ENCODE data around the gene DOCK9. TPM values are rescaled to one million over a fixed set of nuclear protein-coding genes. Genes with fewer than 3 reads are reported as not detected.

The DOCK9 gene
- polyA plus RNA-seq, 3 donors = 0.01 TPM; not detected in 2

GRCh38 chr13:98986226-98986846 is 8.5 kb upstream of the DOCK9 start:
- peaks cover 4% of the 10 kb centered on the region for H3K4me1 Mint-ChIP-seq
- H3K27me3 ChIP-seq (ENCODE audit: control insufficient read depth in 2 of 2, insufficient read depth in 2 of 2, low read length in 2 of 2) = peaks cover 3 to 9% of the 10 kb centered on the region in 2 donors
- H3K4me1 ChIP-seq (ENCODE audit: control insufficient read depth in 1 of 2, insufficient read depth in 2 of 2, low read length in 2 of 2) = no peaks in the 10 kb centered on the region
- H3K9me3 Mint-ChIP-seq = peaks cover 0 to 3% (median 0%) of the 10 kb centered on the region in 7 donors
- no peak for TF ChIP-seq CTCF (IDR thresholded peaks at IDR 0.05)
- H3K27me3 Mint-ChIP-seq (ENCODE audit: low read depth in 3 of 3) = peaks cover 17 to 36% (median 24%) of the 10 kb centered on the region in 3 donors
- no peak overlapping the region for H3K27ac Mint-ChIP-seq
- H3K4me2 ChIP-seq (replicated peaks; ENCODE audit: extremely low read depth, low read length, poor library complexity, severe bottlenecking) = no peak overlapping the region
- no peaks in the 10 kb centered on the region for H4K20me1 ChIP-seq (ENCODE audit: insufficient read depth, low read length)
- no peaks in the 10 kb centered on the region for H3K79me2 ChIP-seq (ENCODE audit: insufficient read depth, low read length)
- WGBS (ENCODE audit: insufficient coverage) = 87% methylated on average over 5 of the region's 8 CpGs
- no peaks in the 10 kb centered on the region for H3K36me3 Mint-ChIP-seq
- H3K4me3 Mint-ChIP-seq = no peak overlapping the region
- DNase-seq = no peak
- no peaks in the 10 kb centered on the region for H3K9me3 ChIP-seq (replicated peaks in 1 of 2; ENCODE audit: control insufficient read depth in 1 of 2, insufficient read depth in 1 of 2, low read length in 2 of 2)
- no peak overlapping the region for H3K4me3 ChIP-seq (replicated peaks in 1 of 3; ENCODE audit: low read depth in 2 of 3, low read length in 3 of 3)
- no peak overlapping the region for H3K9ac ChIP-seq (ENCODE audit: insufficient read depth, low read length, poor library complexity, severe bottlenecking)
- H3K36me3 ChIP-seq (replicated peaks in 1 of 2; ENCODE audit: control insufficient read depth in 1 of 2, insufficient read depth in 2 of 2, low read length in 2 of 2) = no peaks in the 10 kb centered on the region
- intact Hi-C loops (cut with micrococcal nuclease) = no loop called here
- H2AFZ ChIP-seq (ENCODE audit: insufficient read depth, low read depth, low read length, poor library complexity, severe bottlenecking) = no peak overlapping the region
- no peak overlapping the region for H3K27ac ChIP-seq (ENCODE audit: low read depth in 1 of 2, low read length in 2 of 2)

GRCh38 chr13:98985591-98985990 is 7.7 kb upstream of the DOCK9 start:
- no peaks in the 10 kb centered on the region for H3K36me3 Mint-ChIP-seq
- intact Hi-C loops (cut with micrococcal nuclease) = no loop called here
- Histone ChIP-seq H3K27ac (ENCODE audit: low read depth in 1 of 2, low read length in 2 of 2) (no peak overlapping the region), H2AFZ (ENCODE audit: insufficient read depth, low read depth, low read length, poor library complexity, severe bottlenecking) (no peak overlapping the region), H3K36me3 (replicated peaks in 1 of 2; ENCODE audit: control insufficient read depth in 1 of 2, insufficient read depth in 2 of 2, low read length in 2 of 2) (no peaks in the 10 kb centered on the region), H3K4me1 (ENCODE audit: control insufficient read depth in 1 of 2, insufficient read depth in 2 of 2, low read length in 2 of 2) (no peaks in the 10 kb centered on the region), H3K4me2 (replicated peaks; ENCODE audit: extremely low read depth, low read length, poor library complexity, severe bottlenecking) (no peak overlapping the region), H3K27me3 (ENCODE audit: control insufficient read depth in 2 of 2, insufficient read depth in 2 of 2, low read length in 2 of 2) (peaks cover 5 to 8% of the 10 kb centered on the region in 2 donors), H4K20me1 (ENCODE audit: insufficient read depth, low read length) (no peaks in the 10 kb centered on the region), H3K79me2 (ENCODE audit: insufficient read depth, low read length) (no peaks in the 10 kb centered on the region), H3K9ac (ENCODE audit: insufficient read depth, low read length, poor library complexity, severe bottlenecking) (no peak overlapping the region), H3K4me3 (replicated peaks in 1 of 3; ENCODE audit: low read depth in 2 of 3, low read length in 3 of 3) (no peak overlapping the region), H3K9me3 (replicated peaks in 1 of 2; ENCODE audit: control insufficient read depth in 1 of 2, insufficient read depth in 1 of 2, low read length in 2 of 2) (no peaks in the 10 kb centered on the region)
- no peak overlapping the region for H3K4me3 Mint-ChIP-seq
- peaks cover 0 to 3% (median 0%) of the 10 kb centered on the region in 7 donors for H3K9me3 Mint-ChIP-seq
- peaks cover 14 to 38% (median 21%) of the 10 kb centered on the region in 3 donors for H3K27me3 Mint-ChIP-seq (ENCODE audit: low read depth in 3 of 3)
- peaks cover 4% of the 10 kb centered on the region for H3K4me1 Mint-ChIP-seq
- no CpG with 5 or more reads among the region's 6 CpGs for WGBS (ENCODE audit: insufficient coverage)
- no peak for TF ChIP-seq CTCF (IDR thresholded peaks at IDR 0.05)
- no peak for DNase-seq
- H3K27ac Mint-ChIP-seq = no peak overlapping the region

All from CD14-positive monocyte (primary cell).